NCI-H1105 (cell line): ENCODE measurements around the gene POU2F3.

Experiments used
- DNase-seq: peaks from one replicate; lab custom pipeline; 2025; lab: John Stamatoyannopoulos, UW

POU2F3 gene

DNA sequence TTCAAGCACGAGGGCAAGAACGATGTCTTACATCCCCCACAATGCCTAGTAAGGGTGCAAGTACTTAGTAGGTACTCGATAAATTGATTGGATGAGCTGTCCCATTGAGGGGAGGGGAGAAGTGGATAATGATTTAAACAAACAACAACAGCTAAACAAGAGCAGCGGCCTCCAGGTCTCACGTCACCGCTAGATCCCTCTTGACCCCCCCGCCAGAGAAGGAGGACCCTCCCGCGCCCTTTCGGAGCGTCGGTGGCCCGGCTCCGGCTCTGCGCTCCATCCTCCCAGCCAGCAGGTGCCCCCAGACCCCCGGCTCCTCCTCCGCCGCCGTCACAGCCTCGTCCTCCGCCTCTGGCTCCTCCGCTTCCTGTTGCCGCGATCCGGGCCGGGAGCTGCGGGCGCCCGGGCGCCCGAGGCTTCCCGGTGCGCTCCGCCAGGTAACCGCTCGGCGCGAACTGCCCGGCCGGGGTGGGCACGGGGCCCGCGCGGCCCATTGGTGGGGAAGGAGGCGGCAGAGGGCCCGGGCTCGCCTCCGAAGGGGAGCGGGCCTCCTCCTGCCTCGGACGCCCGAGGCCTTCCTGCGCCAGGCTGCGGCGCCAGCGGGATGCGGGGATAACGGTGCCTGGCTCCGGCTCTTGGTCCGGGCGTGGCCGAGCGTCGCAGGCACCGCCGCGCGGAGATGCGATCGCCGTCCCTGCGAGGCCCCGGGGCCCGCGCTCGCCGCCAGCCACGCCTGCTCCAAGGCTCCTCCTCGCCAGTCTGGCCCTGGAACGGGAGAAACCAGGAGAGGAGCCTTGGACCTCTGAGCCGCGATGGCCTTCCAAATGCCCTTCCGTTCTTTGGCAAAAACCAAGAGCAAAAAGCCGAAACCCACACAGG lies 85.2 kb downstream of the POU2F3 start, which contains the start of gene TLCD5:
Gene TLCD5 (plus strand): TSS at position 368 of the 879 bp plus-strand sequence. CDS start 2,143 bp downstream, outside the sequence.
- peak; percentile 95 for DNase-seq

DNA sequence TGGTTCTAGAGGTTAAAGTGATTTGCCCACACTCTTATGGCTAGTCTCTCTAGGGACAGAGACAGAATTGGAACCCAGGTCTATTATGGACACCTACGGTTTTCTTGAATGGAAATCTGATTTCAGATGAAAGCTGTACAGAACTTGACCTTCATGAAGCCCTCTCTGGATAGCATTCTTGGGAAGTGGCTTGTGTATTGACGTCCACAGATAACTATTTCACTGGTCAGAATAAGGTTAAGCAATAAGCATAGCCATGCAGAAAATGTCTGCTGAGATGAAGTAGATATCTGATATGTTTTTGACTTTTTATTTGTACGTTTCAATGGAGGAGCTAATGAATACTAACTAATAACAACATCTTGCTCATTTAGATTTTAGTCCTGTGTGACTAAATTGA lies 86.3 kb downstream of the POU2F3 start:
- DNase-seq, result no peak

- no peak for DNase-seq
Measured at GRCh38 chr11:120326845-120327281, 86.9 kb downstream of the POU2F3 start.

DNA sequence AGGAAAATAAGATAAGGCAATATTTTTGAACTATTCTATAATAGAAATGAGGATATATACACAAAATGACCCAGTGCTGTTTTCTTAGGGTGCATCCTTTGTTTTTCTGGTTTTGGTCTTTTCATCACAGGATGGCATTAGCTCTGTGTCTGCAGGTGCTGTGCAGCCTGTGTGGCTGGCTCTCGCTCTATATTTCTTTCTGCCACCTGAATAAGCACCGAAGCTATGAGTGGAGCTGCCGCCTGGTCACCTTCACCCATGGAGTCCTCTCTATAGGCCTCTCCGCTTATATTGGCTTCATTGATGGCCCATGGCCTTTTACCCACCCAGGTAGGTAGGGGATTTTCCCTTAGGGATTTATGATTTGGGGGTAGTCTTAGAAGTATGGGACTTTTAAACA lies 87.4 kb downstream of the POU2F3 start:
- no peak for DNase-seq

DNA sequence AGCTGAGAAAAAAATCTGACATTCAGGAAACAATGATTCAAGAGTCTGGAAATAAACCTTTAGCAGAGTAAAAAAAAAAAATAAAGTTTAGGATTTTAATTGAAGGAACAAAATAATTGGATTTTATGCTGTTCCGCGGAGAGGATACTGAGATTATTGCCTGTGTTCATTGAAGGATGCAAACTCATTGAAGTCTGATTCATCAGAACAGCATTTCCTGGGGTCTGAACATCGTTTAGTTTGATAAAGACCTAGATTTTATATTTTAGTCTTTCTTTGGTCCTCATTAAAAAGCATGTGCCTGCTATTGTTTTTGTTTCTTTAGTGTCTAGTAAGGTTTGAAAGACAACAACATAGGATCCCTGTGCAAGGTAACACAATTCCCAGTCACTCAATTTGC lies 89.6 kb downstream of the POU2F3 start:
- DNase-seq, result no peak

- DNase-seq, result no peak
Measured at GRCh38 chr11:120330045-120330444, 90.1 kb downstream of the POU2F3 start.

DNA sequence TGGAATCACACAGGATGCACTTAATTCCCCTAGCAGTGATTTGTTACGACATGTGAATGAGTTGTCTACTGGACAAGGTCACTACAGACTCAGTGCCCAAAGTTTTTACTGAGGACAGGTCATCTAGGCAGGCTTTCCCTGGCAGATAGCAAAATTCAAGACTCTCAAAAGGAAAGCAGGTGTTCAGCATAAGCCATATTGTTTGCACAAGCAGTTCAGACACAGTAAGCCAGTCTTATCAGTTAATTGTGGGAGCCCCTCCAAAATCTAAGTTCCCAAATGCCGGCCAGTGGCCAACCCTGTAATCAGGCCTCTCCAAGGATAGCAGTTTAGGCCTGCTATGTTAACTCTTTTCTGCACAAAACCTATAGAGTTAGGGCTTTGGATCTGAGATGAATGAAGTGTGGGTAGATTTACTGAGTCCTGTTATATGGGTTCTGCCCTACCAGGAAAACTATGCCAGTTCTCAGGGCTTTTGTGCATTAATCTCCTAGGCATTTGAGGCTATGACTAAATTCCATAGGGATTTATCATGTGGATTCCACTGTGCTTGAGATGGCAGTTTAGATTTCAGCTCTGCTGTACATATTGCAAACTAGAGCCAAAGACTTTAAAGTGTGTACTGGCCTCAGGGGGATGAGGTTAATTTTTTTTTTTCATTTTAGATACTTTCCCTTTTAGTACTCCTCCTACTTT lies 91.5 kb downstream of the POU2F3 start:
- DNase-seq, result peak; percentile 16

DNA sequence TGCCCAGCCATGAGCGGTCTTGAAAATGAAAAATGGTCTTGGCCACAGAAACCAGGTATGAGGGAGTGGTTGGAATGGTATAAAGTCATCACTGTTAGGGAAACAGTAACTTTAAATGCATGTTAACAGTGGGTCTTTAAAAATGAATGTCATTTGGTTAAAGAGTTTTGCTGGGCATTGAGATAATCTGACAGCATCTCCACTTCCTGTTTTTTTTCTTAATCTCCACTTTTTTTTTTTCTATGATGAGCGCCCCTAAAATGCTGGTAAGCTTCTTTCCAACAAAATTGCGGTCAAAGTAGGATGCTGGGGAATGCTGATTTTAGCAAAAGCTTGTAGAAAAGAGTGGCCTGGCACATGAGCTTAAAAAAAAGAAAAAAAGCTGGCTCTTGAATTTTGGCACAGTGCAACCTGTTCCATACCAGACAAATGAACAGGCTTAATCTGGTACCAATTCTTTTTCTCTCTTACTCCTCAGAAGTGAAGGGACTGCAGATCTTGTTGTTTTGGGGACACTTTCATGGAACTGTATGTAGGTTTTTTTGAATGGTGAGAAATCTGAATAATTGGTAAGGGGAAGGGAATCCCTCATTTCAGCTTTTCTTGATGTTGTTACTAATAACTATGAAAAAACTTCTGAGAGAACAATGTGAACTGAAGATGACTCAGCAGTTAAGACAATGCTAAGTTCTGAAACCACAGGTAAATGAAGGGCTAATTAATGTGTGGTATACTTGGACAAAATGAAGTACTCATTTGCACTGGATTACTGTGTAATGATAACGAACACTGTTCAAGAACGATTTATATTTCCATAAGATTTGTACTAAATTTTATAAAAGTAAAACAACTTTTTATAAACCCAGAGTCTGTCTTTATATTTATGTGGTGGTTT lies 93.1 kb downstream of the POU2F3 start:
- no peak for DNase-seq

- DNase-seq, result no peak
Measured at GRCh38 chr11:120333801-120334200, 93.9 kb downstream of the POU2F3 start.

DNA sequence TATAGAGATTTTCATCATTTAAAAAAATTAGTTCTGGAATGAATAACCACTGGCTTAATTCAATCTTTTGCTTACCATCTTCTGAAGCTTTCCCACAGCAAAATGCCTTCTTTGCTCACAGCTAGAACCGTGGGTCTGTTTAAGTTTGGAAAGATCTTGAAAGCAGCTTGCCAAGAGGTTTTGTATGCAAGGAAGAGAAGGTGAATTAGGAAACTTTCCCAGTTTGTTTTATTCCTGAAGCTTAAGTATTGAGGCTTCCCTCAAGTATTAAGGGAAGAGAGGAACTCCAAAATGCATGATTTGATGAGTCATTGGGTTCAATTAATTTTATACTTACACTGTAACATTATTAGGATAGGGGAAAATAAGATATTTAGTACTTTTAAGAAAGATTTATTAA lies 94.4 kb downstream of the POU2F3 start:
- no peak for DNase-seq

GRCh38 chr11:120334894-120335462 lies 95.0 kb downstream of the POU2F3 start:
- DNase-seq, result peak; percentile 81

- DNase-seq, result peak; percentile 74
Measured at GRCh38 chr11:120335556-120335907, 95.6 kb downstream of the POU2F3 start.

DNA sequence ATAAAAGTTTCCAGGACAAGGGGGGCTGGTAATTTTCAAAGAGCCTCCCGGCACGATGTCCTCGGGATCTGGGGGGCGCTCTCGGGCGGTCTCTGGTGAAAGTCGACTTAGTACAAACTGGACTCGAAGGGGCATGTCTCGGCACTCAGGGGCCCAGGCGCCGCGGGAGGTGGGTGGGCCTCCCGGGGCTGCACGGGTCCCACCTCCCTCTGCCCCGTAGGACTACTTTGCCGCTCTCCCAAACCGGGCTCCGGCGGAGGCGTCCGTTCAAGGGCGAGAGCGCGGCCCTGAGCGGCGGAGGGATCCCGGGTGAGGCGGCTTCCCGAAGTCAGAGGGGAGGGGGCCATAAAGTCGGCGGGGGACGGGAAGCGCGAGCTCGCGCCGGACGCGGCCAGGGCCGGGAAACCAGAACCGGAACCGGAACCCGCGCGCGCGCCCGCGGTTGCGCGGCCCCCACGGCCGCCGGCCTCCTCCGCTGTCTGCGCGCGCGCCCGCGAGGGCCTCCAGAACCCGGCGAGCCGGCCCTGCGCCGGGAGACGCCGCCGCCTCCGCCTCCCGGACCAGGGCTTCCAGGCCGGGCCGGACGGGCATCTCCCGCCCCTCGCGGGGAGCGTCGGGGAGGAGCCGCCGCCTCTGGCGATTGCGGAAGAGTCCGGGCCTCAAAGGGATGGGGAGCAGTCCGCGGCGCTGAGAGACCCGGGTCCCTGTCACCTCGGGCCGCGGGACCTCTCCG lies 96.1 kb downstream of the POU2F3 start, which contains the start of gene ARHGEF12:
Gene ARHGEF12 (plus strand): TSS at position 506 of the 733 bp plus-strand sequence. CDS start 831 bp downstream, outside the sequence.
- DNase-seq, result peak; percentile 97

GRCh38 chr11:120336641-120337354 lies 96.9 kb downstream of the POU2F3 start:
- DNase-seq, result peak; percentile 49

DNA sequence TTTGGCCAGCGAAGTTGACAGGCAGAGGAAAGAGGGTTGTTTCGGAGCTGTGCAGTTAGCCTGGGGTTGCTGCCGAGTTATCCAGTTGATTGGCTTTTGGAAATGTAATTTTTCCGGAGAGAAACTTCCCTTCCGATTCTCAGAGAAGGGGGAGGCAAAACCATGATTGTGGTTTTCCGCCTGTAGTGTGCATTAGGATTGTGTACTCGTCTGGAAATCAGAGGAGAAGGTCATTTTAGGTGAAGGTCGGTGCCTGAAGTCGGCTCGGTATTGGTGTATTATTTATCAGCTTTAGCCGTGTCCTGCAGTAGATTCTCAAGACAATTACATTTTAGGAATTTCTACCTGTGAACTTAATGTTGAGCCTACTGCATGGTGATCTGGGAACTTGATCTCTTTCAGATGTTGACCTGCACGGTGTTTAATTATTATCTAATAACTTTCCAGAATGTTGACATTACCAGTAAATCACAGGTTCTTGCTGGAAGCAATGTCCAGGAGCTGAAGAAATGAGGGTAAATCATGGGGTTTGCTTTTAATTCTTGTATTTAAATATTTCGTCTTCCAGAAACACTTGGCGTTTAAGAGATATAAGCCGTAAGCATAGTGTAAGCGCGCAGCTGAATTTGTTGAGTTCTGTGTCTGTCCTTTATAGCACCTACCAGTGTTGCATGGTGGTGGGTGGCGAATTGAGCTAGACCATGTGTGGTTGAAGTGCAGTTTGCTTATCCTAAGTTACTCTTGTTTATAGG lies 97.6 kb downstream of the POU2F3 start:
- DNase-seq, result peak; percentile 13

DNA sequence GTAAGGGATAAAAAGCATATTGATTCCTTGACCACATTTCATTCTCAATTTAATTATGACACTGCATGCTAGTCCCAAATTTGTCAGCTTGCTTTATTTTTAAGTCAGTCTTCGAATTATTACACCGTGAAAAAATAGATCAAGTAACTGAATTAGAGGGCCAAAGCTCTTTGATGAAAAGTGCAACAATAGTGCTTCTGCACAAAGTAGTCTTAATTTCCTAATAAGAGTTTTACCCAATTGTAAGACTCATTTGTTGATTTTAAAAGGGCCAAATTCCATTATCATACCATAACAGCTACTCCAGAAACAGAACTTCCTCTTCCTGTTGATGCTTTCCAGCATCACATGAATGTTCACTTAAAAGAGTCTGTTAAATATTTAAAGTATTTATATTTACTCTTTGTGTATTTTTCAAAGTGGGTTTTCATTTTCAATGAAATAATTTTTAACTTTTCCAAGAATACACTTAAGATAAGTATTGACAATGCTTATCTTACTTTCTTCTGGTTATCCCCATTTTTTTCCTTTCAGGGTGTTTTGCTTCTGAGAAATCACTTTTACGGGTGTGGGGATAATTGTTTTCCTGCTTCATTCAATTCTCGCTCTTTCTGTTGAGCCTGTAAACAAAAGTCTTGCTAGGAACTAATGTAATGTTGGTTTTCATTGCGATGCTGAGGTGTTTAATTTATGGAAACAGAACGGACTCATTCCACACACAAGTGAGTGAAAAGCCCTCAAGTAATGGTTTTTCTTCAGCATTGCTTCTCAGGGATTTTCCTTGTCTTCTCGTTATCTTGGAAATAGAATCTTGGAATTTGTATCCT lies 98.4 kb downstream of the POU2F3 start:
- no peak for DNase-seq

- DNase-seq, result no peak
Measured at GRCh38 chr11:120339394-120339890, 99.5 kb downstream of the POU2F3 start.

DNA sequence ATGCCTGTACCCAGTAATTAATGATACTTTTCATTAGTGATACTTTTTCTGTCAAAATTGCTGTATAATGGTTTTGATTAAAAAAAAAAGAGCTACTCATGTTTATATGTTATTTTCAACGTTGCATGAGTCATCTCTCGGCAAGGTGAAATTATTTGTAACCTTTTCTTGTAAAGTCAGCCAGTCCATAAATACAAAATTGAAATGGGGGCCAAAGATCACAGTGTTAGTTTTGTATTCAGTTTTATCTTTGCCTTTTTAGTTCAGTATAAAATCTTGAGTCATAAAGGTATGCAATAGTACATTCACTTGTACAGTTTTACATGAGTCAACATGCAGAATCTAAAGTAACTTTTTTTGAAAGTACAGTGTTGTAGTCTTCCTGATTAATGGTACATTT lies 100.6 kb downstream of the POU2F3 start:
- no peak for DNase-seq
